Activated CD8-positive, alpha-beta T cell treated with anti-CD3 and anti-CD28 coated beads, Interleukin-2, amount 10 ng/mL, durations not matched to agents 7 days and 5 days (primary cell): ENCODE measurements around the gene TBC1D22A. TPM values are rescaled to one million over a fixed set of nuclear protein-coding genes. Genes with fewer than 3 reads are reported as not detected.

ENCODE experiments used
- ATAC-seq: fragments of 150-1000 bp; cut with Tn5 transposase; one replicate; pipeline ENCODE4 v1.10.0; 2021; ENCODE audit warnings: moderate library complexity
- CTCF ChIA-PET: fragments of 350-600 bp; sonication (Branson Sonifier 250); formaldehyde crosslinking; loops from one replicate; lab custom pipeline; 2021; ENCODE audit warnings: antibody characterized with exemption; lab: Charles Lee
- POLR2A ChIA-PET: fragments of 350-600 bp; sonication (Branson Sonifier 250); formaldehyde crosslinking; loops from one replicate; lab custom pipeline; 2021; ENCODE audit warnings: antibody characterized with exemption; lab: Charles Lee
- DNase-seq: peaks from one replicate; pipeline ENCODE4 v3.0.0-alpha.2; 2020
- H3K27ac Mint-ChIP-seq: one replicate; pipeline ENCODE4 v1.8.0; 2021; ENCODE audit warnings: mild to moderate bottlenecking, mixed read lengths
- H3K27me3 Mint-ChIP-seq: one replicate; pipeline ENCODE4 v1.8.0; 2021; ENCODE audit warnings: low read depth, mixed read lengths
- H3K36me3 Mint-ChIP-seq: one replicate; pipeline ENCODE4 v1.8.0; 2021; ENCODE audit warnings: low read depth, mixed read lengths
- H3K4me1 Mint-ChIP-seq: one replicate; pipeline ENCODE4 v1.8.0; 2021; ENCODE audit warnings: low read depth, mixed read lengths
- H3K4me3 Mint-ChIP-seq: one replicate; pipeline ENCODE4 v1.8.0; 2021; ENCODE audit warnings: mild to moderate bottlenecking, mixed read lengths
- H3K9me3 Mint-ChIP-seq: one replicate; pipeline ENCODE4 v1.8.0; 2022; ENCODE audit warnings: mixed read lengths; ENCODE audit not compliant: insufficient read depth
- total RNA-seq, 2 experiments: library from RNA; stranded (reverse); gene quantifications; one replicate each; pipeline ENCODE4 v1.2.3, GENCODE V29; 2021

Gene TBC1D22A
- total RNA-seq, 2 experiments from 2014 or later = 34.1 to 38.7 TPM

DNA sequence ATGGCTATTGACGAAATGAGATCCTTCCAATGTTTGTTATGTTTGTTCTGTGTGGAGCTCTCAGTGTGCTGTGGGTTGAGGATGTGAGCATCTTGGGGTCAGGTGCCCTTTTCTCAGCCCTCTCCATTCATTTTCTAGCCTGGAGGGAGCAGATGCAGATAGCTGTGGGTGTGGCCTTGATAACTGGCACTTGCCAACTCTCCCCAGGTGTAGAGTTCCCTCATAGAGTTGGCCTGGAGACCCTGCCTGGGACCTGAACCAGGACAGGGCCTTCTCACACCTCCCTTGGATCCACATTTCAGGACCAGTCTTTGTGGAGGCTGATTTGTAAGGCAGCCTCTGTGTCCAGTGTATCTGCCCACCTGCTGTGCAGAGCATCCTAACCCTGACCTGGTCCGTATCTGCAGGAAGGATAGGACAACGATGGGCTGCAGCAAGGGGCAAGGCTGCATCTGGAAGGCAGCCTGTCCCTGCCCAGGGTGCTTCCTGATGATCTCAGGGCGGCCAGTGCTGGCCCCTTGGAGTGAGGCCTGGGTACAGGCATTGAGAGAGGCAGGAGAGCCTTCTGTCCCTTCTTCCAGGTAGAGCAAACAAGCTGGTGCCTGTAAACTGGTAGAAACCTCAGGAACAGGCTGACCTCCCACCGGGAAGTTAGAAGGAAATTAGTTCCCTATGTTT, 245.9 kb downstream of the TBC1D22A start:
- DNase-seq (no peak), ATAC-seq (no peak)
- H3K27ac Mint-ChIP-seq = no peak overlapping the region
- POLR2A ChIA-PET = no interaction called here
- CTCF ChIA-PET = no interaction called here
- H3K4me1 Mint-ChIP-seq = peaks cover 10% of the 10 kb centered on the region
- H3K36me3 Mint-ChIP-seq = no peaks in the 10 kb centered on the region
- H3K27me3 Mint-ChIP-seq = no peaks in the 10 kb centered on the region
- no peak overlapping the region for H3K4me3 Mint-ChIP-seq
- H3K9me3 Mint-ChIP-seq = no peaks in the 10 kb centered on the region

DNA sequence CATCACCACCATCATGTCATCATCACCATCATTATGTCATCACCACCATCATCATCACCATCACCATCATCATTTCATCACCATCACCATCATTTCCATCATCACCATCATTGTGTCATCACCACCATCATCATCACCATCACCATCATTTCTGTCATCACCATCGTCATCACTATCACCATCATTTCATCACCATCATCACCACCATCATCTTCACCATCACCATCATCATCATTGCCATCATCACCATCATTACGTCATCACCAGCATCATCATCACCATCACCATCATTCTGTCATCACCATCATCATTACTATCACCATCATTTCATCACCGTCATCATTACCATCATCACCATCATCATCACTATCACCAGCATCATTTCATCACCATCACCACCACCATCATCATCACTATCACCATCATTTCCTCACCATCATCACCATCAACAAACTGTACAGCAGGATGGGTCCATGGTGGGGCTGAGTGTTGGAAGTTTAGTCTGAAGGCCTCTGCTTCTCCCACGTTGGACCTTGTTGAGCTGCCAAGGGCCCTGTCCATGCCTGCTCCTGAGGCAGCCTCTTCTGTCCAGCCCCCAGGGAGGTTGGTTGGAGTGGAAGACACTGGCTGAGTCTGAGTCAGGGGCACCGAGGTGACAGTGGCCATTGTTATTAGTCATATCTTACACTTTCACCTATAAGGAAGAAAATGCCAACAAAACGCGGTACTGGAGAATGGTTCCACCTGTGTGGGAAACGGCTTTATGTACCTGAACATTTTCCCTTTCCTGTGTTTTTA, 247.1 kb downstream of the TBC1D22A start:
- Mint-ChIP-seq H3K27me3 (no peaks in the 10 kb centered on the region), H3K36me3 (no peaks in the 10 kb centered on the region), H3K4me1 (peaks cover 11% of the 10 kb centered on the region), H3K4me3 (no peak overlapping the region), H3K9me3 (no peaks in the 10 kb centered on the region), H3K27ac (no peak overlapping the region)
- DNase-seq (no peak), ATAC-seq (no peak)
- POLR2A ChIA-PET = no interaction called here
- CTCF ChIA-PET = no interaction called here

DNA sequence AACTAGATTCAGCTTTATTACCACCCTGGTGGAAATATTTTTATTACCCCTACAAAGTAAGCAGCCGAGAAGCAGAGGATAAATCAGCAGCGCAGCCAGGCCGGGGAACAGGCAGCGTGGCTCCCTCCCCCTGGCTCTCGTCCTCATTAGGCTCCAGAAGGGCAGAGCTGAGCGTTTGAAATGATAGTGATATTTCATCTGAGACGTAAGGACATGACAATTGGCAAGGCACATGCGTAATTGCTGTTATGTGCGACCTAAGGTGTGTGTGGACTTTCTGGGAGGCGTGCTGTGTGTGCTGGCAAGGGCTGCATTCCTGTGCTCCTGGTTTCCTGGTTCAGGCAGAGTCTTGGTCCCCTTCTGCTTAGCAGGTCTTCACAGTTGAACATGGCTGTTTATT, 247.8 kb downstream of the TBC1D22A start:
- Mint-ChIP-seq H3K27me3 (no peaks in the 10 kb centered on the region), H3K4me1 (peaks cover 11% of the 10 kb centered on the region), H3K4me3 (no peak overlapping the region), H3K36me3 (no peaks in the 10 kb centered on the region), H3K9me3 (no peaks in the 10 kb centered on the region), H3K27ac (no peak overlapping the region)
- CTCF ChIA-PET = no interaction called here
- DNase-seq = no peak
- POLR2A ChIA-PET = no interaction called here
- ATAC-seq = no peak

DNA sequence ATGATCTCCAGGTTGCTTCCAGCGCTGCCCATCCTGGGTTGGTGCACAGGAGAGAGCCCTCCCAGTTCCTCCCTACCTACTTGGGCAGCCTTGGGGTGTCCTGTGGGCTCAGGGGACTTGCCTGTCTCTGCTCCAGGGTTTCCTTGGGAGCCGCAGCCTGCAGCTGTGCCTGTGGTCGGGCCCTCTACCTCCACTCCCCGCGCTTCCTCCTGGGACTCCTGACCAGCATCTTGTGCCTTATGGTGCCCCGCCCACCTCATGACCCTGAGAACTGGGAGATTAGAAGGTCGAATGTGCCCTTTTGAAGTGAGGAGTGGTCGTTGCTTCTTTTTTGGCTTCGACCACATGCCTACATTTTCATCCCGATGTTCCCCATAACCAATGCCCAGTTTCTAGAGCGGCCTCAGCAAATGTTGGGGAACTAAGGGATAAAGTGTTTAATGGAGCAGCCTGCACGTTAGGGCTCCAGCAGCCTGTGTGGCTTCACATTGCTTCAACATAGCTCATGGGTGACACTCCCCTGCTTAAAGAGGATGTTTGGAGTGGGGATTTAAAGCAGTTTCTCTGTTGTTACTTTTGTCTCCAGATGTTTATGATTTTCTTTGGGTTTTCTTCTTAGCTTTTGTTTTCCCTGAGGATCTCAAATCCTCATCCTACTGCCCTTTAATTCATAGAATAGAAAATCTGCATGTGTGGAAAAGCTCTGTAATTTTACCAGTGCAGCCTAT, 248.8 kb downstream of the TBC1D22A start:
- ATAC-seq = no peak
- ChIA-PET CTCF (no interaction called here), POLR2A (no interaction called here)
- no peaks in the 10 kb centered on the region for H3K9me3 Mint-ChIP-seq
- DNase-seq = no peak
- H3K36me3 Mint-ChIP-seq = peaks cover 2% of the 10 kb centered on the region
- no peak overlapping the region for H3K4me3 Mint-ChIP-seq
- H3K27ac Mint-ChIP-seq = no peak overlapping the region
- H3K27me3 Mint-ChIP-seq = no peaks in the 10 kb centered on the region
- H3K4me1 Mint-ChIP-seq = peaks cover 11% of the 10 kb centered on the region

DNA sequence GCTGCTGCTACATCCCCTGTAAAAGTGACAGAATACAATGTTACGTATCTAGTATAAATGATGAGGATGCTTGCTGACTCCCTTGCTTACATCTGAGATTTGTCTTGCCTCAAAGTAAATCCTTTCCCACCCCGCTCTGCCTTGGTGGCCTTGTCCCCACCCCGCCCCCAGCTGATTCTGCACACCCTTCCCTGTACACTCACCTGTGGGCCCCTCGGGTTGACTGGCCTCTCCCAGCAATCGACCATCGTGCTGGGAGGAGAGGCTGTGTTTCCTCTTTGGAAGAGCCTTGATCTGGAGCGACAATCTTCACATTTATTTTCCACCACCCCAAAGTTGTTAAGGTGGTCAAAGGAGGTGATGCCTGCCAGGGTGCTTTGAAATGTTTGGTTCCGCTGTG, 249.4 kb downstream of the TBC1D22A start:
- DNase-seq (no peak), ATAC-seq (no peak)
- H3K36me3 Mint-ChIP-seq = peaks cover 3% of the 10 kb centered on the region
- CTCF ChIA-PET = interaction anchor here (1.2 kb wide), 1 partner anchor 11 kb away, joined by 4 read pairs; no protein-coding TSS in a partner anchor
- peaks cover 11% of the 10 kb centered on the region for H3K4me1 Mint-ChIP-seq
- H3K9me3 Mint-ChIP-seq = no peaks in the 10 kb centered on the region
- no peaks in the 10 kb centered on the region for H3K27me3 Mint-ChIP-seq
- H3K27ac Mint-ChIP-seq = no peak overlapping the region
- POLR2A ChIA-PET = no interaction called here
- no peak overlapping the region for H3K4me3 Mint-ChIP-seq

DNA sequence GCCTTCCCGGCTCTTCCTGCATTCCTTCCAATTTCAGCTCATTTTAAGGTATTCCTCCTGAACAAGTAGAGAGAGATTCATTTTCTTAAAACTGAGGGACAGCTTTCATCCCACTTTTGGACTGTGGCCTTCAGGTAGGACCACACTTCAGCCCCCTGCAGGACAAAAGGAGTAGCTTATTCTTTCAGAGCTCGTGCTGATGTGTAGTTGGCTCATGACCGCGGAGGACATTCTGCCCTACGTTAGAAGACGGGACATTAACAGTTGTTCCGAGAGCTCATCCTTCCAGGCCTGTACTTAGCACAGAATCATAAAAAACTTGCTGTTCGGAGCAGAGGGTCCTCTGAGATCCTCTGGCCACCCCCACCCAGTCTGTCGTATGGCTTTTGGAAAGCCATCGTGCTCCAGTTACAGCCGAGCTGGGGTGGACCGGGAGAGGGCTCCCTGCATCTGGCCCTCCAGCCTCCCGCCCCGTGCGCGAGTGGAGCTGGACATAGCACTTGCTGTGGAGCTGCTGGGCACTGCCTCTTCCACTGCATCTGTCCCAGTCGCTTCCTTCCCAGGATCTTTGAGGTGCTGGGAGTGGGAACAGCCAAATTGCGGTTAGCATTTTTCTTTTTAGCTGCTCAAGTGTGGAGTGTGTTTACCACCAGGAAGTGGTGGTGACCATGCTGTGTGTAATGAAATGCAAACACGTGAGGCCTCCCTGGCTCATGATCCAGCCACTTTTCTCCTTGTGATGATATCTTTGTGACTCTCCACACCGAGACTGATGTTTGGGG, 250.3 kb downstream of the TBC1D22A start:
- H3K27ac Mint-ChIP-seq = no peak overlapping the region
- peaks cover 11% of the 10 kb centered on the region for H3K4me1 Mint-ChIP-seq
- no peak overlapping the region for H3K4me3 Mint-ChIP-seq
- H3K36me3 Mint-ChIP-seq = peaks cover 6% of the 10 kb centered on the region
- H3K9me3 Mint-ChIP-seq = no peaks in the 10 kb centered on the region
- no peaks in the 10 kb centered on the region for H3K27me3 Mint-ChIP-seq
- ATAC-seq (no peak), DNase-seq (no peak)
- POLR2A ChIA-PET = no interaction called here
- CTCF ChIA-PET = interaction anchor here (0.9 to 1.2 kb wide), 2 partner anchors 10 to 254 kb away, joined by 3 to 4 read pairs; no protein-coding TSS in a partner anchor

DNA sequence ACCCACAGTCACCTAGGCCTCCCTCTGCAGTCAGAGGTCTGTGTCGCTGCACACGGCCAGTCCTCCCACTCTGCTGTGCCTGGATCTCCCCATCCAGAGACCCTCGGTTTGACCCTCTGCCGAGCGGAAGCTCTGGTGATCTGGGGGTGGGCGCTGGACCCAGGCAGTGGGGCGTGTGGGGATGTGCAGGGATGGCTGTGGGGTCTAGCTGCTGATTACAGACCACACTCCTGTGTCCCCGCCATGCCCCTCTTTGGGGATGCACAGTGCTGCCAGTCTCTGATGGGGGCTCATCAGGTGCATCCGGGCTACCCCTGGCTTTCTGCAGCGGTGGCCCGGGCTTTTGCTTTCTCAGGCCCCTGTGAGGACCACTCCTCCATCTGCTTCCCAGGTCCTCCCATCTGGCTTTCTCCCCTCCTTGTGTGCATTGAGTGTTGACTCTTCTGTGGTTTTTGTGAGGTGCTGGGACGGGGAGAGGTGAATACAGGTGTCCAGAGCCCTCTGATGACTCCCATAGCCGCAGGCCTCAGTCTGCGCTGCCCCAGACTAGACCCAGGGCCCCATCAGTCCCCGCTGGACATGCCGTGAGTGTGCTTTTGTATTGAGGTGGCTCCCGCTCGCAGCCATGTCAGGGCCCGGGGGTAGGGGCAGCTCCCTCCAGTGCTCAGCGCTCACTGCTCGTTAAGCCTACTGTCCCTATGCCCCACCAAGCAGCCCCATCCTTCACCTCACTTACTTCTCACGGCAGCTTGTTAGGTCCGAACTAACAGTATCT, 251.6 kb downstream of the TBC1D22A start:
- ChIA-PET POLR2A (no interaction called here), CTCF (no interaction called here)
- Mint-ChIP-seq H3K27me3 (no peaks in the 10 kb centered on the region), H3K4me1 (peaks cover 11% of the 10 kb centered on the region), H3K9me3 (no peaks in the 10 kb centered on the region), H3K36me3 (peaks cover 15% of the 10 kb centered on the region), H3K4me3 (no peak overlapping the region), H3K27ac (no peak overlapping the region)
- no peak for ATAC-seq
- no peak for DNase-seq

DNA sequence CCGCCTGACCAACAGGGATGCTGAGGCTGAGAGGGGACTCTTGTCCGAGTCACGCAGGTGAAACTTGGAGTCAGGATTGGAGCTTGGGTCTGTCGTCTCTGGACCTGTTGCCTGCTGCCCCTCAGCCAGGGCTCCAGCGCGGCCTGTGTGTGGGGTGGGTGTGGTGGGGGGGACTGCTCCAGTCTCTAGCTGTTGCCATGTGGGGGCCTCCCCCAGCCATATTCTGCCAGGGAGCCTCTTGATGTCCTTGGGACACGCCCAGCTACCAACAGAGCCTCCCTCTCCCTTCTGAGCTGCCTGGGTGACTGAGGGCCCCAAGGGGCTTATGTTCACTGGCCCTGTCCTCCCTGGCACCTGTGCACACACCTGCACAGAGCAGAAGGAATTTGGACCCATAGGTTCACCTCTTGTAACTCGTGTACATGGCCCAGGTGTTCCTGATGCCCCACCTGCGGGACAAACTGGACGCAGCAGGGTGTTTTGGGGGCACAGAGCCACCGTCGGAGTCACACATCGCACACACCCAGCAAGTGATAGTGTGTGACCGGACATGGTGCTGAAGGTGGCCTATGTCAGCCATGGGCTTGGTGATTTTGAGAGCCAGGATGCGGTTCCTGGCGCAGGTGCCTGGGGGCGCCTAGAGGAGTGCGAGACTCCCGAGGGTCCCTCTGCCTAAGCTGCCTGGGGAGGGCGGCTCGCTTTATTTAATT, 252.3 kb downstream of the TBC1D22A start:
- ATAC-seq (no peak), DNase-seq (no peak)
- ChIA-PET POLR2A (no interaction called here), CTCF (no interaction called here)
- Mint-ChIP-seq H3K4me3 (no peak overlapping the region), H3K9me3 (no peaks in the 10 kb centered on the region), H3K27ac (no peak overlapping the region), H3K4me1 (peaks cover 11% of the 10 kb centered on the region), H3K27me3 (no peaks in the 10 kb centered on the region), H3K36me3 (peaks cover 20% of the 10 kb centered on the region)

DNA sequence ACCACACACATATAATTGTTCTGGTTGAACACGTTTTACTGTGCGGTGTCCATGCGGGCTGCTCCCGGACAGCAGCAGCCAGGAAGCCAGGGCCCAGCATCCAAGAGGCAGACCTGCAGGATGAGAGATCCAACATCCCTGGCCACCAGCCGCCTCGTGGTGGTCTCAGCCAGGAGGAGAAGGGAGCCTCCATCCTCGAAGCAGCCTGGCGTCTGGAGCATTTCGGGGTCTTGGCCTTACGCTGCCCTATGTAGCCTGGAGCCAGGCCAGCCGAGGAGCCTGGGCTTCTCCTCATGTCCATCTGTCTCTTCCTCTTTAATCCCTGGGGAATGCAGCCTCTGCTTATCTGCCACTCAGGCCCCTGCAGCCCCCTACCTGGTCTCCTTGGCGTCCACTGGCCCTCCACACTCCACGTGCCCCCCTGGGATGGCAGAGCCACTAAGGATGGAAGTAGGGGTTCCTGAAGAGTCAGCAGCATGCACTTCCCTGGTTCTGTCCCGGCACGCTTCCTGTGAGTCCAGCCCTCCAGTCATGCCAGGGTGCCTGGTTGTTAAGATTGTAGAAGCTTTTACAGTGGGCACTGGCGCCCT, 253.2 kb downstream of the TBC1D22A start:
- POLR2A ChIA-PET = no interaction called here
- CTCF ChIA-PET = no interaction called here
- no peak for DNase-seq

DNA sequence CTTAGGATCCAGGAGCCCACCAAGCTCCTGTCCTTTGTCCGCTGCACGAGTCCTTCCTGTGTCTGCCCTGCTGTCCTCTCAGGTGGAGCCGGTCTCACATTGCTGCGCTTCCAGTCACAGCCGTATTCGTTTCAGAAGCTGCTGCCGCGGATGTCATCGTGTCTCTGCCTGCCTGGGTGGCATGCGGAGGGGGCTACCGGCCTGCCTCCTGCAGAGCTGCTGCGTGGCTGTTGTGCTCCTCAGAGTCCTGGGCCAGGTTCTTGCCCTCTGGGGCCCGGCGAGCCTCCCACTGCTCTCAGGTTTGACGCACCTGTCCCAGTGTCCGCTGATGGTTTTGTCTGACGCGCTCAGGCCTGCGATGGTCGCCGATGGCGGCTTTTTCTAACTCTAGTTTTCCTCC, 254.2 kb downstream of the TBC1D22A start:
- Mint-ChIP-seq H3K4me1 (peaks cover 11% of the 10 kb centered on the region), H3K27ac (no peak overlapping the region), H3K9me3 (no peaks in the 10 kb centered on the region), H3K36me3 (peaks cover 29% of the 10 kb centered on the region), H3K27me3 (no peaks in the 10 kb centered on the region), H3K4me3 (no peak overlapping the region)
- DNase-seq (no peak), ATAC-seq (no peak)
- ChIA-PET POLR2A (interaction anchor here (1.0 kb wide), 1 partner anchor 14 kb away, joined by 3 read pairs; no protein-coding TSS in a partner anchor), CTCF (no interaction called here)

More for the DNA sequence above, 253.2 kb downstream of the TBC1D22A start:
- Mint-ChIP-seq H3K27me3 (no peaks in the 10 kb centered on the region), H3K27ac (no peak overlapping the region), H3K36me3 (peaks cover 27% of the 10 kb centered on the region), H3K4me3 (no peak overlapping the region), H3K4me1 (peaks cover 11% of the 10 kb centered on the region), H3K9me3 (no peaks in the 10 kb centered on the region)
- no peak for ATAC-seq
